ENCODE data around the gene MSX1.

DNA sequence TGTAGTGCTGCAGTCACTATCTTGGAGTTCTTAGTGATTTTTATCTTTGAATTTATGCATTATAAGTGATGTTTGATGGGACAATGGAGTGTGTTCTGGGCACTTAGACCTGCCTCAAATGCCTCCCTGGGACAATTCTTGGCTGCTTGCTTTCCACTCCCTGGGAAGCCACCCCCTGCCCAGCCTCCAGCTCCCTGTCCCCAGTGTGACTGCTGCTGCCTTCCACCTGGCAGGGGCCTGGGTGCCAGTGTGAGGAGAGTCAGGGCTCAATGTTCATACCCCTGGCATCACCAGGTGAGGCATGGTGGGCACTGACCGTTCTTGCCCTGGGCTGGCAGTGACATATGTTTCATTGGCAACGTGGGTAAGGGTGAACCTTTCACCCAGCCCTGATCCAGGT, 14.8 kb downstream of the MSX1 start:
- TF ChIP-seq CTCF (IDR thresholded peaks at IDR 0.05) (no peak), POLR2A (IDR thresholded peaks at IDR 0.05) (no peak)

All from testis (tissue), 2 donors.